NCI-H2171 treated with DMSO at 0.1 percent for 48 hours (cell line): ENCODE measurements around the gene NAT8L.

Experiments
- DNase-seq: peaks from one replicate; lab custom pipeline; 2025; lab: John Stamatoyannopoulos, UW

The NAT8L gene

DNA sequence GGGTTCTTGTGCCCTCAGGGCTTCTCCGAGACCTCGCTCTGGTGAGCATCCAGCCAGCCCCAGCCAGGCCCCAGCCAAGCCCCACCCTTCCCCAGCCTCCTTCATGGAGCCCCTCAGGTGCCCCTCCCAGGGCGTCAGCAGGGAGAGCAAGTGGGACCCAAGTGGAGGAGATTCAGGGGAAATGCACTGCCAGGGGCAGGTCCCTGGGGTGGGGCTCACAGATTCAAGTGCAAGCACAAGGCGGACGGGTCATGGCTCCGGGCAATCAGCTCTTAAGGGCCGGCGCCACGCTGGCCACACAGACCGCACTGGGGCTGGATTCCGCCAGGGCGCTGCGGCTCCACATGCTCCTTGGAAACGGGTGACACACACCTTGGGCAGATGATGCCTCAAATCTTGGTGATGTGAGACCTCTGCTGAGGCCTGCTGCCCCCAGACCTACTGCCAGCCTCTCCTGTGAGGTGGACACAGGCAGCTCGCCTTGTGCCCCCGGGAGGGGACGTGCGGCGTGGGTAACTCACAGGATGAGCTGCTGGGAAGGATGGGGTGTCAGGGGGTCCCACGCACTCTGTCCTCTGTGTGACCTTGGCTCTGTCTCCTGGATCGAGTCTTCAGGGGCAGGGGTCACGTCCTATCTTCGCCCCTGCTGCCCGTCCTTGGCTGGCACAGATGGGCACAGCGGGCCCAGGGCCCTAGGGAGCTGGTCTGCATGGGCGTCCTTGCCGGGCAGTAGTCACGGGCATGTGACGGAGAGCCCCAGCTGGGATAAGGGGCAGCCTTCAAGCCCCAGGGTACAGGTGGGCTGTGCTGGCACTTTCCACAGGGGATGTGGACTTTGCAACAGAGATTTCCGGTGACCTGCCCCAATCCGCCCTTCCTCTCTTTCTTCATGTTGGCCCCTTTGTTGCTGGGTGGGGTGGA is 17.1 kb downstream of the NAT8L start:
- DNase-seq = no peak

DNA sequence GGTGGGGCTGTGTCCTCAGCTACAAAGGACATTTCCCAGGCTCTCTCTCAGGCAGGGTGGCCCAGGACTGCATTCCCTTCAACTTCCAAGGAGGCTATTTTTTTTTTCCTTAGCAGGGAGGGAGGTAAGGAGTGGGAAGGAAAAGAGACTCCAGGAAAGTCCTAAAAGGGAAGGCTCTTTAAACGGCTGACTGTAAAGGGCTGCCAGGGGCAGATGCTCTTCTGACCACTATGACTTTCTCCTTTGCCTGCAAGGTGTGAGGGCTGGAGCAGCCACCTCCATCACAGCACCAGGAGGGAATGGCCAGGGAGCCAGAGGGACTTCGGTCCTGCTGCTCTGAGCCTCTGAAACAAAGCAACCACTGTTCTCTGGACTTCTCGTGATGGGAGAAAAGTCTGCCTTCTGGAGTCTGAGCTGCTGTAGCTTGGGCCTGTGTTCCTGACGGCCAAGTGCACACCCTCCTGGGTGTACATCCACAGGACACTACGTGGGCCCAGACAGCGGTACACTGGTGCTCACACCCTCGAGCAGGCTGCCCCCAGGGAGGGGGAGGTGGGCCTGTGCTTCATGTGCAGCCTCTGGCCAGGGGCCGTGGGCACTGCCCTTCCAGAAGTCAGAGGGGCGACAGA is 17.9 kb downstream of the NAT8L start:
- no peak for DNase-seq

DNA sequence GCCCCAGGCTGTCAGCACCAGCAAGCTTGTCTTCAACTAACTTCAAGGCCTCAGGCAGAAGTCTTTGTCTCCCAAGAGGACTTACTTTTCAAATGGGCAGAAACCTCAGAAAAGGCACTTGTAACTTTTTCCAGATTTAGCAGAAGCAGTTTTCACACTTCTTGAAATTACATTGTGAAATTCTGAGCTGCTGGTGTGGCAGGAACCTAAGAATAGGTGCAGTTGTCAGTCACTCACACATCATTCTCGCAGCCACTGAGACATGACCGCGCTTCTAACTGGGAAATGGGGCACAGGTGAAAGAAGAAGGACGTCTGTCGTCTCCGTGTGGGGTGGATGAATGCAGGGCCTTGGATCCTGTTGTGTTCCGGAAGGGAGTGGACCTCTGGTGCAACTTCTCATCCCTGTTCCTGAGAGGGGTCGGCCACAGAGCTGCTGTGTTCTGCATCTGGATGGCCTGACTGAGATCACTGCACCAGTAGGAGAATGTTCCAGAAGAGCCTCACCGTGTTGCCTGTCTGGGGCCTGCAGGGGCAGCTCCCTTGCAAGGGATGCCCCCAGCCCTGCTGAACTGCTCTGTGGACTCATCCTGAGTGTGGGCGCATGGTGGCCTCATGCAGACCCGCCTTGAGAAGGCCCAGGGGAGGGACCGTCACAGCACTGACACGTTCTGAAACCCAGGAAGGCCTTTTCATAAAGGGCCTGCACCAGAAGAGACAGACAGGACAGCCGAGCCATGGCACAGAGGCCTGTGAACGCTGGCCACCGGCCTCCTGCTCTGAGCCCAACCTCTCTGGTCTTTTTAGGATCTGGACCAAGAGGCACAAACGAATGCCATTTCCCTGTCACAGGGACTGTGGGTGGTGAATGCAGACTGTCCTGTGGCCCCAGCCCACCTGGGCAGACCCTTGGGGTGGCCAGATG is 18.7 kb downstream of the NAT8L start:
- DNase-seq = no peak

DNA sequence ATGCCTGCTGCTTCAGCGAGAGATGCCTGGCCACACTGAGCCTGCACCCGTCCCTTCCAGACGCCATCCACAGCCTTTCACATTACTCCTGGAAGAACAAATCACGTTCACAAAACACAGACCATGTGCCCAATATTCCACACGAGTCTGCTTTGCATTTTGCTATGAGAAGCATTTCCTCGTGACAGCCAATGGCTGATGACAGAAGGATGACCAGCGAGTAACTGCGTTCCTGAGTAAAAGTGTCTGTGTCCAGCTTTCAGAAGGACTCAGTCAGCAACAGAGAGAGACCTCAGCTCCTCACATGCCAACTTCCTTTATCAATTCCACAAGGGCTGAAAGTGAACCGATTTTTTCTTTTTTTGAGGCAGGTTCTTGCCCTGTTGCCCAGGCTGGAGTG is 19.5 kb downstream of the NAT8L start:
- DNase-seq = no peak

DNA sequence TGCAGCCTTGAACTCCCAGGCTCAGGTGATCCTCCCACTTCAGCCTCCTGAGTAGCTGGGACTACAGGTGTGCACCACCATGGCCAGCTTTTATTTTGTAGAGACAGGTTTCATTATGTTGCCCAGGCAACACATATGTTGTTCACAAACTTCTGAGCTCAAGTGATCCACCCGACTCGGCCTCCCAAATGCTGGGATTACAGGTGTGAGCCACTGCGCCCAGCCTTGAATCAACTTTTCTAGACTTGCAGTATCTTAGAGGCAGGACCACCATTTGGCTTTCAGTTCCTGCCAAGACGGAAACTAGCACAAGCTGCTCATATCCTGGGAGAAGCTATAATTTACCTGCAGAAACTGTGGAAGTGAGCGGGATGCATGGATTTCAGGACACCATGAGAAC is 19.9 kb downstream of the NAT8L start:
- DNase-seq = no peak

DNA sequence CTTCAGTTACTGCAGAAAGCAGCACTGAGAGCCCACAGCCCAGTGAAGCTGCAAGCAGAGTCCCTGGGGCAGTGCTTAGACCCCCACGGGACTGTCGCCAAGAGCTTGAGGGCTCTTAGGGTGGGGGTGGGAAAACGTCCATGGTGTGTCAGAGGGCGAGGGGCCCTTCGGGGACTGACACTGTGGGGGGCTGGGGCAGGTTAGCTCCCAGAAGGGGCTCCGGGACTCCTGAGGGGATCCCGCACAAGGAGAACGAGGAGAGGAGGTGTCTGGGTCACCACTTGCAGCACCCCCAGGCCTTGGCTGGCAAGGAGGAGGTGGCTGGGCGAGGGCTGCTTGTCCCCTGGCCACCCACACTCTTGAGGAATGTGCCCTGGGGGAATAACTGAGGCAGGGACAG is 20.8 kb downstream of the NAT8L start:
- no peak for DNase-seq

DNA sequence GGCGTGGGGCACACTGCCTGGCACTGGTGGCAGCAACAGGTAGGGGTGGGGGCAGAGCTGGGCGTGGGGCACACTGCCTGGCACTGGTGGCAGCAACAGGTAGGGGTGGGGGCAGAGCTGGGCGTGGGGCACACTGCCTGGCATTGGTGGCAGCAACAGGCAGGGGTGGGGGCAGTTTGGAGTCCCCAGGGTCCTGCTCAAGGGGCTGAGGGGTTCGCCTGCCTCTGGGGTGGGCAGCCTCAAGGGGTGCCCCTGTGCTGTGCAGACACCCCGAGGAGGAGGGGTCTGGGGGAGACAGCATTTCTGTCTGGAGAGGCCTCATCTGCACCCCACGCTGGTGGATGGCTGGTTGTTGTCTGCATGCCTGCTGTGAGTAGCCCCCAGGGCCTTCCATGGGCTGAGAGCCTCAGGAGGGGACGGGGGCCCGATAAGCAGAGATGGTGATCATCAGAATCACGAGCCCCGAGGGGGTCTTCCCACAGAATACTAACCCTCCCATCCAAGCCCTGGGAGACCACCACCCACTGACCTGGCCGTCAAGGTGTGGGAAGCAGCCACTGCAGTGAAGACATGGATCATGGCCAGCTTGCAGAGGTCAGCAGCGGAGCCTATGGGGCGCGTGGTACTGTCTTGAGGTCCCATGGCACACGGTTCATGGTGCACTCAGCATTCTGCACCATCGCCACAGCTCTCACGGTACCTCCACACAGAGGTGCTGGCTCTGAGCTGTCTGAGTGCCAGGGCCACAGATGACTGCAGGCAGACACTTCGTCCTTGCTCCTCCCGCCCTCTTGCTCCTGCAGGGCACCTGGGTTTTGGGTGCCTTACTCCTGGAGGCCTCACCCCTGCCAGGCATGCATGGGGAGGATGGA is 21.5 kb downstream of the NAT8L start:
- no peak for DNase-seq

DNA sequence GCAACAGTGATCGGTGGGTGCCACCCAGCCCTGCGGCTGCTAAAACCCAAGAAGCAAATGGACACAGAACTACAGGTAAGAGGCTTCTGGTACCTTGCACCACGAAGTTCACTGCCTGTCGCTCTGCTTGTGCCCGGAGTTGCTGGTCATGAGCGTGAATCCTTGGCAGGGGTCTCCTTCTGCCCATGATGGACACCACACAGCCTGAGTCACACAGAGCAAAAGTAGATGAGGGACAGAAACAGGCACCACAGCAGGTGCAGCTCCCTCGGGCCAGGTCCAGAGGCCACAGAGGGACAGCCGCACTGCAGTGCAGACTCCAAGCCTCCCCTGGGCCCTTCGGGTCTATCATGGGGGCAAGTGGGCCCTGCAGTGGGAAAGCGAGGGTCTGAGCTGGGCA is 22.4 kb downstream of the NAT8L start:
- no peak for DNase-seq

DNA sequence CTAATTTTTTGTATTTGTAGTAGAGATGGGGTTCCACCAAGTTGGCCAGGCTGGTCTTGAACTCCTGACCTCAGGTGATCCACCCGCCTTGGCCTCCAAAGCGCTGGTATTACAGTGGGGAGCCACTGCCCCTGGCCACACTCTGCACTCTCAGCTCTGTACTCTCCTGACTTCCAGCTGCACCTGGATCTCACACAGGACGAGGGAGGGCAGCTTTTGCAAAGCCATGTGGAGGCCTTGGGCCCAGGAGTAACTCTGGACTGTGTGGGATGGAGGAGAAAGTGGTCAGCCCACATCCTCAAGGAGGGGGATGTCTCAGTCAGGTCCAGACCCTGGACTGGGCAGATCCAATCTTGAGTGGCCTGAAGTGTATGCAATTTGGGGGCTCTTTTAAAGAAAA is 23.0 kb downstream of the NAT8L start:
- no peak for DNase-seq

DNA sequence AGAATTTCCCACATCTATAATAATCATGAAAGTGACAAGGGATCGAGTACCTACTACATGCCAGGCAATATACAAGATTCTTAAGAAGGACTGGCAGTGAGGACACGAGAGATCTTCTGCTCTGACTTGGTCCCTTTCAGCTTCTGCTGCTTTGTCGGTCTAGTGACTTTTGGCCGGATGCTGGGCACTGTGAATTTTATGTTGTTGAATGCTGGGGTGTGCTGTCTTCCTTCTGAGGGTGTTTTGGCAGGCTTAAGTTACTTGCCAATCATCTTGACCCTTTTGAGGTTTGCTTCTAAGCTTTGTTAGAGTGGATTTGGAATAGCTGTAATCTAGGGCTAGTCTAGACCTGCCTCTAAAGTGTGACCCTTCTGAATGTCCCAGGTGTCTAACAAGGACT is 23.5 kb downstream of the NAT8L start:
- no peak for DNase-seq

DNA sequence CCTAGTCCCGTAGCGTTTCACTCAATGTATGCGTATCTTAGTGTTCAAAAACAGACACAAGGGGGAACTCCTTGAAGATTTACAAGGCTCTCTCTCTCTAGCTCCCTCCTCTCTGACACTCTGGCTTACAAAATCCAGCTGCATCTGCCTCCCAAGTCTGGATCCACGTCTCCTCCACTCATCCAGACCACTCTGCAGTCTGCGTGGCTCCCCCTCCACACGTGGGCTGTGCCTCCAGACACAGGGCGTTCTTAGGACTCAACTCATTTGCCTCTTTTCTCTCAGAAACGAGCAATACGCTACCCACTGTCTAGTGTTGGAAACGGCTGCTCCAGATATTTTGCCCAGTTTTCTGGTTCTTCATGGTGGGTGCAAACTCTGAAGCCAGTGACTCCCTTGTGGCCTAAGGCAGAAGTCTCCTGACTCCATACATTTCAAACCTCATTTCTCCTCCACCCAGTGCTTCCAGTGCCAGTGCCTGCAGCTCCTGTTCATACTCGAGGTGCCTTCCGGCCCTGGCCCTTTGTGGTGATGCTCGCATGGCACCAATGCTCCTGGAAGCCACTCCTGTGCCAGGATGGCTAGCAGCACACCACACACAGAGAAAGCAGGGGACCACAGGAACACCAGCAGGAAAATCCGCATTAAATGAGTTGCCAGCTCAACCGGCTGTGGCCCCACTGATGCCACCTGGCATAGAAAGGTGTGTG is 24.1 kb downstream of the NAT8L start:
- no peak for DNase-seq

DNA sequence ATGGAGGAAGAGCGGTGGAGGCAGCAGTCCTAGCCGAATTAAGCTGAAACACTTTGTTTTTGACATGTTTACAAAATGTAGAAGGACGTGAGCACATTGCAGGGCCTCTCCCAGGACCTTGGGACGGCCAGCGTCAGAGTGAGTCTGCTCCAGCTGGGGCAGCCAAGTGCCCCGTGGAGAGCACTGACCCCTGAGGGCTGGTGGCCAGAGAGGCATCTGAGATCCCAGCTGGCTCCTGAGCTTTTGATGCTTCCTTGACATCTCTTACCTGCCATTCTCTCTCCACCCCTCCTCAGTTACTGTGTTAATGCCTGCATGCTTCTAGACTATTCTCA is 24.7 kb downstream of the NAT8L start:
- no peak for DNase-seq

DNA sequence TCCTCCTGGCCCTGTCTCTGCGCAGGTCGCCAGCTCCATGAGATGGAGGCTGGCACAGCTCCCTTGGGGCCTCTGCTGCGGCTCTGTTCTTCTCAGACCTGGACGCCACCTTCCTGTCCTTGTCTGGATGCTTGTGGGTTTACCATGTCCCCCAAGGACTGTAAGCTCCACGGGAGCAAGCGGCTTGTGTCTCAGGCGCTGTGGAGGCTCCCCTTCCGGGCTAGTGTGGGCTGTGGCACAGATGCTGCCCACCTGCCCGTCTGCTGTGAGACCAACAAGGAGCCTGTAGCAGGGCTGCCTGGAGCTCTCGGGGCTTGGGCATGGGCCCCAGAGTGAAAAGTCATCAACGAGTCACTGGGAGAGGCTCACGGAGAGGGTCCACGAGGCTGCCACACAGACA is 25.2 kb downstream of the NAT8L start:
- no peak for DNase-seq

DNA sequence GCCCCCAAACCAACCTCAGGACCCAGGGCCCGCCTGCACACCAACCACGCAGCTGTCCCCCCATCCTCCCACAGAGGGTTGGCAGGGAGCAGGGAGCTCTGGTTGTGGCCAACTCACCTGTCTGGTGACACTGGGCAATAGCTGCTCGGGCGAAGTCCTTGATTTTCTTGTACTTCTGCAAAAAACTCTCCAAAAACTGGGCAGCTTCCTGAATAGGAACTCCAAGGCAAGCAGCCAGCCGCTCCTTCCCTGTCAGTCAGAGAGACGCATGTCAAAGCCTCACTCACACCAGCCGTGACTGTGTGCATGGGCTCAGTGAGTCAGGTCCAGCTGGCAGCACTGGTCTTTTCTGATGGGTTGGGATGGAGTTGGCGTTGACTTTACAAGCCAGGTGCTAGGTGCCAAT is 26.4 kb downstream of the NAT8L start:
- DNase-seq = no peak

DNA sequence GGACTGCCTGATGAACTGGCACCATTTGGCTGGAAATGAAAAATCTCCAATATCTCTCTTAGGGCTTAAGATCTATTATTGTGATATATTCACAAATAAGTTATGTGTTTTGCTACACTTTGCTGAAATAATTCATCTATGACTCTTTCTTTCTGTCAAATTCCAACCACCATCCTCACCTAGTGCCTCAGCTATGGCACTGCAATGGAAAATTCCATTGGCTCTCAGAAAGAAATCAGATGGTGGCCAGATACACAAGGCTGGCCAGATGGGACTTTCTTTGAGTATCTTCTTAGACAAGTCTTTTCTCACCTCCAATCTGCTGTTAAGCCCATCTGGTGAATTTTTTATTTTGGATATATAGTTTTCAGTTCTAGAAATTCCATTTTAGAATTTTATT is 28.0 kb downstream of the NAT8L start:
- DNase-seq = no peak

DNA sequence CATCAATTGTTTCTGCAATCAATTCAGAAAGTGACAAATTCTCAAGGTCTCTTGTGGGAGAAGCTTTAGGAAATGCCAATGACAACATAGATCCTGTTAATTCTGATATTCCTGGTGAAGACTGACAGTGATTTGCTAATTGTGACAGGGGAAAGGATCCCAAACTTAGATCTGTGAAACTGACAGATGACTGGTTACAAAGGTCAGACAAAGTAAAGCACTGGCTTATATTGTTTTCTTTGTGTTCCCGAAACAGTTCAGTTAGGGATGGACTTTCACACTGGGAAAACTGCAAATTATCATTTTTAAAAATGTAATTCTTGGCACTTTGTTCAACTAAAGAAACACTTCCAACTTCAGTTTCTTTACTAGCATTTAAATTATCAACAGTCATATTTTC is 30.1 kb downstream of the NAT8L start:
- no peak for DNase-seq

DNA sequence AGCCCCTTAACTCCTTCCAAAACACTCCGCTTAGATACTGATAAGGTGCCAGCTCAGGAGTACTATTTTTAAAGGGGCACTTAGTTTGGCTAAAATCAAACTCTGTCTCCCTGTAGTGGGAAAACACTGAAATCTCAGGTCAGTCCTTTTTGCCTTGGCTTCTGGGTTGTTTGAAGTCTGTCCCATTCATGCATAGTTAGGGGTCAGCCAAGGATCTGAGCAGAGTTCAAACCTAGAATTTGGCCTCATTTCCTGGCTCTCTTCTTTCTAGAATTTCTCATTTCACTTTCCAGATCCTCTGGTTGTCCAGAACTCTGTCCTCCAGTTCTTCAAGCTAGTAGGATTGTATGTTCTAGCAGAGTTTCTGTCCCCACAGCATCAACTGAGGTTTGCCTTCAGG is 31.5 kb downstream of the NAT8L start:
- no peak for DNase-seq

DNA sequence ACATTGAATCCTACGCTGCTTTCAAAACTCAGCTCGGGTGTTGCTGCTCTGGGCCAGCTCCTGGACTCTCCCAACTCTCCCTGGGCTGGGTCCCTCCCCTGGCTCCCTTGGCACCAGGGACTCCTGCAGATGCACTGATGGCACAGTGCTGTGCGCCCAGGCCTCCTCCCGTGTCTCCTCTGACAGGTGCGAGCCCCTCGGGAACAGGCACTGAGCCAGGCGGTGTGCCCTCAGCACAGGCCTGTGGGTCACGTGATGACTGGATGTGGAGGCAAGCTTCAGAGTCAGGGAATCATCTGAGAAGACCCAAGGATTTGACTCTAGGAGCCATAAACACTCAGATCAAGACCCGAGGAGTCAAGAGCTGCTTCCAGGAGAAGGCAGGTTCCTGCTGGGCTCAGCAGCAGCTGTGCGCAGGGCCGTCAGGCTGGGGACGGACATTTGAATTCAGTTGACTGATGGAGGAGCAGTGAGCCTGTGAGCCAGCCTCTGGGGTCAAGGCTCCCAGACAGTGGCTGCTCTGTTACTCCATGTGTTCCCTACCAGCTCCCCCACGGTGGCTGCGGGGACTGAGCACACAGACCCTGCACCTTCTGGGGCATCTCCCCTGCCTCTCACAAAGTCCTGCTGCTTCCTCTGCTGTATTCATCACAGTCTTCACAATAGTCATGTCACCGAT is 33.0 kb downstream of the NAT8L start:
- DNase-seq = peak; percentile 19

DNA sequence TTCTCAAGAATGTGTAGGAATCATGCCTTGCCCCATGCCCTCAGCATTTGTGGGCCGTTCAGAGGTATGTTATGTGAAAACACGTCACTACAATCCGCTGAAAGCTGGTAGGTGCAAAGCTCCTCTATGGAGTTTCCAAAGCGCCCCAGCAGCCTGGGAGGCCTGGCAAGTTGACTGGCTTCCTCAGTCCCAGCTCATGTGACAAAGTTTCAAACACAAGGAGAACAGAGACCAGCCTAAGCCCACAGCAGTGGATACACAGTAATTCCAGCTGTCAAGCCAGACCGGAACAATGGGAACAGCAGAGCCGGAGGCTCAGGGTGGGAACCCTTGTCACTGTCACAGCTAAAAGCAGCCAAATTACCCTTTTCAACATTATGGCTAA is 33.5 kb downstream of the NAT8L start:
- DNase-seq = no peak

DNA sequence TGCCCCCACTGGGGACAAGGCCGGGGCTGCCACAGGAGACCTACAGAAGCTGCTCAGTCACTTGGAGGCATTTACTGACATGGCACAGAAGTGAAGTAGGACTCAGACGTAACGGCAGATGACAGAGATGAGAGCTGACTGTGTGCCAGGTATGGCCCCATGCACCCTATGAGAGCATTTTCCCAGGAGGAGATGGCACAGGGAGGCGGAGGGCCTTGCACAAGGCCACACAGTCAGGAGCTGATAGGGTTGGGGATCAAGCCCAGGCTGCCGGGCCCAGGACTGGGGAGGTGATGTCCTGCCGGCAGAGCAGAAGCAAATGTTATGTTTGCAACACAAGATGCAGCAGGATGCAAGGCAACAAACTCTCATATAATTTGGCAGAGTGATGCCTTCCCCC is 34.1 kb downstream of the NAT8L start:
- DNase-seq = no peak

DNA sequence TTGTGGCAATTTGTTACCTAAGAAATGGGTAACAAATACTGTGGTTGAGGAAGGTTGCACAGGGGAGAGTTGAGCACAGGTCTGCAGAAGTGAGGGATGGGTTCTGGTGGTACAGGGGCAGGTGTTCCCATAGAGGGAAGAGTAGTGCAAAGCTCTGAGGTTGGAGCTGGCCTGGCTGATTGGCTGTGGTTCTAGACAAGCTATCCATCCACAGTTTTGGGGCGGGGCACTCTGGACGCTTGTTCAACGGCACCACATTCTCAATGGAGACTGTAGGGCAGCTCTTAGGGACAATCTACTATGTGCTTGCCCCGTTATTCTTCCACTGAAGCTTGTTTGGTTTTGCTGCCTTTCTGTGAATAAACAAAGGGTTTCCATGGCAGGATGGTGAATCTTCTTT is 35.4 kb downstream of the NAT8L start:
- DNase-seq = no peak
